ENCODE data around the gene RYR2.

DNA sequence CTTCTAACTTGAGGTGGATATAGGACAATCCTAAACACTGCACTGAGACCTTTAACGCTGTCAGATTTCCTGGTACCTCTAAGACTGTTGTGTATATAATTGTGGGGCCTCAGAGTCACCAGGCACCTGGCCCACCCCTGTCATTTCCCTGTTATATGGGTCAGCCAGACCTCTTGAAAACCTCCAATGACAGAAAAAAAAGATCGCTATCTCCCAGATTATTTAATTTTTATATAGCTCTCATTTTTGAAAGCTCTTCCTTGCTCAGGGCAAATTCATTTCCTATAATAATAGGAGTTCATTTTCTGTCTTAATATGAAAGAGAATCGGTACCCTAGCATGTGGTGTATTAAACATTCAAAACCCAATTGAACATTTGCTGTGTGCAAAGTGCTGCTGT, 792.1 kb downstream of the RYR2 start:
- TF ChIP-seq, protein P1, sequence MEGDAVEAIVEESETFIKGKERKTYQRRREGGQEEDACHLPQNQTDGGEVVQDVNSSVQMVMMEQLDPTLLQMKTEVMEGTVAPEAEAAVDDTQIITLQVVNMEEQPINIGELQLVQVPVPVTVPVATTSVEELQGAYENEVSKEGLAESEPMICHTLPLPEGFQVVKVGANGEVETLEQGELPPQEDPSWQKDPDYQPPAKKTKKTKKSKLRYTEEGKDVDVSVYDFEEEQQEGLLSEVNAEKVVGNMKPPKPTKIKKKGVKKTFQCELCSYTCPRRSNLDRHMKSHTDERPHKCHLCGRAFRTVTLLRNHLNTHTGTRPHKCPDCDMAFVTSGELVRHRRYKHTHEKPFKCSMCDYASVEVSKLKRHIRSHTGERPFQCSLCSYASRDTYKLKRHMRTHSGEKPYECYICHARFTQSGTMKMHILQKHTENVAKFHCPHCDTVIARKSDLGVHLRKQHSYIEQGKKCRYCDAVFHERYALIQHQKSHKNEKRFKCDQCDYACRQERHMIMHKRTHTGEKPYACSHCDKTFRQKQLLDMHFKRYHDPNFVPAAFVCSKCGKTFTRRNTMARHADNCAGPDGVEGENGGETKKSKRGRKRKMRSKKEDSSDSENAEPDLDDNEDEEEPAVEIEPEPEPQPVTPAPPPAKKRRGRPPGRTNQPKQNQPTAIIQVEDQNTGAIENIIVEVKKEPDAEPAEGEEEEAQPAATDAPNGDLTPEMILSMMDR (IDR thresholded peaks at IDR 0.05; ENCODE audit: low read depth, low read length) = no peak
- no peak for TF ChIP-seq EZH2phosphoT487 (IDR thresholded peaks at IDR 0.05; ENCODE audit: low read depth)

Measured in OCI-LY3 (cell line).